Measurements from ENCODE around the gene SLC25A11. TPM values are rescaled to one million over a fixed set of nuclear protein-coding genes. Genes with fewer than 3 reads are reported as not detected.

Gene SLC25A11
- total and polyA plus RNA-seq, 2 donors (not counting 3 experiments of a cell fraction or from before 2014, with no cell fraction given), result 58.2 to 95.2 TPM

- BruUV-seq (replicated peaks), result TSS peak; percentile 71
- FAIRE-seq, result peak; percentile 42
Measured at GRCh38 chr17:4967539-4968485, 28.0 kb upstream of the SLC25A11 start, which contains the start of gene SPAG7. Gene SPAG7 (minus strand): TSS chr17:4967817. CDS start chr17:4967804, 13 bp downstream.

More at GRCh38 chr17:4967539-4968485, 28.0 kb upstream of the SLC25A11 start, which contains the start of gene SPAG7:
- H3K36me3 ChIP-seq (ENCODE audit: control insufficient read depth in 2 of 2, extremely low read depth in 1 of 2, insufficient read depth in 2 of 2, low read length in 2 of 2), result peaks cover 4 to 20% of the 10 kb centered on the region in 2 experiments
- H3K4me2 ChIP-seq (ENCODE audit: insufficient read depth, low read length), result peak within 1 kb of the TSS; percentile 85
- TF ChIP-seq CTCF (IDR thresholded peaks at IDR 0.05; ENCODE audit: extremely low read depth in 1 of 2, insufficient read depth in 1 of 2, low read depth in 1 of 2, low read length in 2 of 2) (no peak), FOS (IDR thresholded peaks at IDR 0.05; ENCODE audit: borderline replicate concordance, insufficient read depth, low read length) (no peak), MAX (IDR thresholded peaks at IDR 0.05; ENCODE audit: insufficient read depth, insufficient read length) (peak; percentile 52), POLR2AphosphoS5 (IDR thresholded peaks at IDR 0.05; ENCODE audit: insufficient read depth, low read depth, low read length) (peak; percentile 85), EZH2 (IDR thresholded peaks at IDR 0.05; ENCODE audit: borderline replicate concordance, low read depth, low read length, severe bottlenecking) (no peak), MYC (IDR thresholded peaks at IDR 0.05; ENCODE audit: low read depth, low read length) (no peak), GATA2 (IDR thresholded peaks at IDR 0.05; ENCODE audit: insufficient read depth, insufficient read length, low read depth, low read length) (no peak), JUN (IDR thresholded peaks at IDR 0.05; ENCODE audit: borderline replicate concordance, insufficient read depth, insufficient read length, low read depth) (no peak), POLR2A (IDR thresholded peaks at IDR 0.05; ENCODE audit: low read depth, low read length) (peak; percentile 95)
- H3K9me1 ChIP-seq (replicated peaks; ENCODE audit: control insufficient read depth, extremely low read depth, insufficient read depth, low read length), result no peaks in the 10 kb centered on the region
- peak within 1 kb of the TSS; percentile 45 for H2AFZ ChIP-seq (ENCODE audit: low read depth, low read length)
- peak; percentile 99 for DNase-seq (ENCODE audit: low read depth, low spot score)
- H3K9ac ChIP-seq (replicated peaks; ENCODE audit: extremely low read depth, insufficient read depth, low read length), result peak within 1 kb of the TSS; percentile 71
- peak within 1 kb of the TSS; percentile 20 to 87 (median 63) for H3K4me3 ChIP-seq (replicated peaks in 1 of 3; ENCODE audit: insufficient read depth in 1 of 3, low read depth in 1 of 3, low read length in 3 of 3)
- H3K79me2 ChIP-seq (ENCODE audit: control insufficient read depth, insufficient read depth, low read length), result peaks cover 9% of the 10 kb centered on the region
- POLR2A ChIA-PET, result interaction anchor here (0.6 to 2.6 kb wide), 9 partner anchors 14 to 155 kb away, joined by 3 to 18 read pairs (median 5); partner anchors contain the start of genes ENO3, PFN1, RNF167 and SLC25A11
- intact Hi-C loops (cut with micrococcal nuclease), result loop anchor here (1.0 kb wide), 4 partner anchors 19 to 59 kb away; partner anchors contain the start of genes CAMTA2, PFN1, RNF167 and SLC25A11
- no peaks in the 10 kb centered on the region for H3K9me3 ChIP-seq (replicated peaks; ENCODE audit: control insufficient read depth, insufficient read depth, low read length)
- peaks cover 24% of the 10 kb centered on the region for H3K4me1 ChIP-seq (ENCODE audit: control insufficient read depth, extremely low read depth, insufficient read depth, low read length)
- H3K27ac ChIP-seq (ENCODE audit: insufficient read depth, low read depth, low read length), result peak within 1 kb of the TSS; percentile 69
- CTCF ChIA-PET, result interaction anchor here (1.0 to 4.5 kb wide), 11 partner anchors 11 to 257 kb away, joined by 3 to 40 read pairs (median 6); partner anchors contain the start of genes ARRB2, CAMTA2, CHRNE and RNF167
- dilution Hi-C loops (cut with MboI; ENCODE audit: extremely low pct_ligation_motif_present, low sequenced_read_pairs), result no loop called here
- no peaks in the 10 kb centered on the region for H3K27me3 ChIP-seq (ENCODE audit: control insufficient read depth in 2 of 2, insufficient read depth in 2 of 2, low read length in 2 of 2)
- H4K20me1 ChIP-seq (replicated peaks; ENCODE audit: control insufficient read depth, extremely low read depth, insufficient read depth, low read length), result no peaks in the 10 kb centered on the region
